Stimulated activated naive B cell treated with anti-CD40 and anti-IgM and Interleukin-4, amounts not matched to agents 10 μg/mL and 1 μg/mL and 100 μg/mL, for 72 hours (primary cell): ENCODE data around the gene LHX8.
"Not testable (repeated sequence)": the region's sequence is repeated elsewhere in the genome, so short reads cannot be mapped to it uniquely, and the experiment has no call there.

Experiments used
- ATAC-seq, 2 donors: fragments of 150-1000 bp; cut with Tn5 transposase; replicated peaks; 2 replicates each; pipeline ENCODE4 v1.10.0; 2021; ENCODE audit warnings: moderate library complexity in 1 of 2
- DNase-seq: peaks from one replicate; pipeline ENCODE4 v3.0.0; 2021
- H3K27ac Mint-ChIP-seq: one replicate; pipeline ENCODE4 v1.8.0; 2022; ENCODE audit warnings: mild to moderate bottlenecking, mixed read lengths
- H3K27me3 Mint-ChIP-seq, 2 donors: one replicate each; pipeline ENCODE4 v1.8.0; 2022; ENCODE audit warnings: mixed read lengths in 2 of 2
- H3K36me3 Mint-ChIP-seq, 2 donors: one replicate each; pipeline ENCODE4 v1.8.0; 2022; ENCODE audit warnings: mixed read lengths in 2 of 2, mild to moderate bottlenecking in 1 of 2
- H3K4me1 Mint-ChIP-seq, 2 donors: one replicate each; pipeline ENCODE4 v1.8.0; 2022; ENCODE audit warnings: mixed read lengths in 2 of 2, mild to moderate bottlenecking in 1 of 2
- H3K4me3 Mint-ChIP-seq, 2 donors: one replicate each; pipeline ENCODE4 v1.8.0; 2022; ENCODE audit warnings: mild to moderate bottlenecking in 2 of 2, mixed read lengths in 2 of 2, moderate library complexity in 1 of 2
- H3K9me3 Mint-ChIP-seq, 2 donors: one replicate each; pipeline ENCODE4 v1.8.0; 2022; ENCODE audit warnings: mixed read lengths in 2 of 2, mild to moderate bottlenecking in 1 of 2

LHX8 gene

GRCh38 chr1:75152092-75152491 is 17.9 kb downstream of the LHX8 start:
- no peak overlapping the region for H3K27ac Mint-ChIP-seq
- DNase-seq (no peak), ATAC-seq (no peak)
- H3K4me1 Mint-ChIP-seq: no peaks in the 10 kb centered on the region
- no peaks in the 10 kb centered on the region for H3K36me3 Mint-ChIP-seq
- H3K4me3 Mint-ChIP-seq: no peak overlapping the region
- peaks cover 3 to 6% of the 10 kb centered on the region in 2 donors for H3K27me3 Mint-ChIP-seq
- H3K9me3 Mint-ChIP-seq: peaks cover 3 to 9% of the 10 kb centered on the region in 2 donors

GRCh38 chr1:75159154-75159553 is 25.0 kb downstream of the LHX8 start:
- no peak overlapping the region for H3K27ac Mint-ChIP-seq
- no peaks in the 10 kb centered on the region for H3K4me1 Mint-ChIP-seq
- ATAC-seq (no peak), DNase-seq (no peak)
- H3K36me3 Mint-ChIP-seq: no peaks in the 10 kb centered on the region
- no peak overlapping the region for H3K4me3 Mint-ChIP-seq
- H3K9me3 Mint-ChIP-seq: peaks cover 2 to 3% of the 10 kb centered on the region in 2 donors
- peaks cover 4% of the 10 kb centered on the region in 2 donors for H3K27me3 Mint-ChIP-seq

GRCh38 chr1:75165264-75165663 is 31.1 kb downstream of the LHX8 start:
- Mint-ChIP-seq H3K4me3 (no peak overlapping the region), H3K36me3 (no peaks in the 10 kb centered on the region), H3K9me3 (peaks cover 0 to 1% of the 10 kb centered on the region in 2 donors), H3K4me1 (peaks cover 0 to 2% of the 10 kb centered on the region in 2 donors), H3K27me3 (no peaks in the 10 kb centered on the region), H3K27ac (no peak overlapping the region)
- DNase-seq (no peak), ATAC-seq (peak; percentile 84 to 86)

GRCh38 chr1:75166821-75167220 is 32.6 kb downstream of the LHX8 start:
- peaks cover 0 to 2% of the 10 kb centered on the region in 2 donors for H3K4me1 Mint-ChIP-seq
- H3K27ac Mint-ChIP-seq: no peak overlapping the region
- H3K9me3 Mint-ChIP-seq: peaks cover 0 to 1% of the 10 kb centered on the region in 2 donors
- ATAC-seq: no peak
- H3K4me3 Mint-ChIP-seq: no peak overlapping the region
- no peaks in the 10 kb centered on the region for H3K27me3 Mint-ChIP-seq
- no peaks in the 10 kb centered on the region for H3K36me3 Mint-ChIP-seq
- no peak for DNase-seq

GRCh38 chr1:75170011-75170410 is 35.8 kb downstream of the LHX8 start:
- H3K4me1 Mint-ChIP-seq: peaks cover 0 to 2% of the 10 kb centered on the region in 2 donors

GRCh38 chr1:75170981-75171380 is 36.8 kb downstream of the LHX8 start:
- ATAC-seq (no peak), DNase-seq (no peak)
- H3K4me3 Mint-ChIP-seq: no peak overlapping the region
- H3K27me3 Mint-ChIP-seq: no peaks in the 10 kb centered on the region
- peaks cover 0 to 3% of the 10 kb centered on the region in 2 donors for H3K9me3 Mint-ChIP-seq
- H3K36me3 Mint-ChIP-seq: no peaks in the 10 kb centered on the region
- H3K4me1 Mint-ChIP-seq: no peaks in the 10 kb centered on the region
- no peak overlapping the region for H3K27ac Mint-ChIP-seq

More at GRCh38 chr1:75170011-75170410, 35.8 kb downstream of the LHX8 start:
- DNase-seq: no peak
- Mint-ChIP-seq H3K27ac (no peak overlapping the region), H3K9me3 (peaks cover 0 to 1% of the 10 kb centered on the region in 2 donors), H3K27me3 (no peaks in the 10 kb centered on the region), H3K36me3 (no peaks in the 10 kb centered on the region), H3K4me3 (no peak overlapping the region)
- no peak for ATAC-seq

- Mint-ChIP-seq H3K9me3 (peaks cover under 1 to 5% of the 10 kb centered on the region in 2 donors), H3K36me3 (no peaks in the 10 kb centered on the region), H3K4me3 (no peak overlapping the region), H3K4me1 (no peaks in the 10 kb centered on the region), H3K27ac (no peak overlapping the region), H3K27me3 (no peaks in the 10 kb centered on the region)
- DNase-seq (no peak), ATAC-seq (no peak)
Observed at GRCh38 chr1:75171876-75172275, 37.7 kb downstream of the LHX8 start.

GRCh38 chr1:75172556-75172955 is 38.4 kb downstream of the LHX8 start:
- Mint-ChIP-seq H3K36me3 (no peaks in the 10 kb centered on the region), H3K27ac (no peak overlapping the region), H3K9me3 (peaks cover 7 to 8% of the 10 kb centered on the region in 2 donors), H3K4me3 (no peak overlapping the region), H3K4me1 (no peaks in the 10 kb centered on the region), H3K27me3 (no peaks in the 10 kb centered on the region)
- no peak for DNase-seq
- no peak for ATAC-seq

GRCh38 chr1:75174031-75174760 is 40.0 kb downstream of the LHX8 start:
- Mint-ChIP-seq H3K4me3 (no peak overlapping the region), H3K27me3 (no peaks in the 10 kb centered on the region), H3K27ac (no peak overlapping the region), H3K36me3 (no peaks in the 10 kb centered on the region), H3K9me3 (peaks cover 7 to 10% of the 10 kb centered on the region in 2 donors), H3K4me1 (no peaks in the 10 kb centered on the region)
- ATAC-seq (no peak), DNase-seq (no peak)

GRCh38 chr1:75181214-75181955 is 47.2 kb downstream of the LHX8 start:
- not testable (repeated sequence) for H3K27ac Mint-ChIP-seq, H3K4me1 Mint-ChIP-seq

GRCh38 chr1:75188892-75189291 is 54.7 kb downstream of the LHX8 start:
- Mint-ChIP-seq H3K36me3 (no peaks in the 10 kb centered on the region), H3K4me3 (no peak overlapping the region), H3K4me1 (no peaks in the 10 kb centered on the region), H3K9me3 (peaks cover 0 to 1% of the 10 kb centered on the region in 2 donors), H3K27ac (no peak overlapping the region), H3K27me3 (peaks cover 6 to 9% of the 10 kb centered on the region in 2 donors)
- no peak for DNase-seq
- no peak for ATAC-seq

More at GRCh38 chr1:75181214-75181955, 47.2 kb downstream of the LHX8 start:
- not testable (repeated sequence) for DNase-seq, H3K27me3 Mint-ChIP-seq, H3K36me3 Mint-ChIP-seq, ATAC-seq, H3K4me3 Mint-ChIP-seq
- H3K9me3 Mint-ChIP-seq: peaks cover 11 to 22% of the 10 kb centered on the region in 2 donors

GRCh38 chr1:75198163-75198562 is 64.0 kb downstream of the LHX8 start:
- peaks cover 4 to 7% of the 10 kb centered on the region in 2 donors for H3K27me3 Mint-ChIP-seq
- H3K9me3 Mint-ChIP-seq: no peaks in the 10 kb centered on the region
- H3K36me3 Mint-ChIP-seq: no peaks in the 10 kb centered on the region
- DNase-seq (no peak), ATAC-seq (no peak)
- H3K4me1 Mint-ChIP-seq: no peaks in the 10 kb centered on the region
- no peak overlapping the region for H3K27ac Mint-ChIP-seq
- H3K4me3 Mint-ChIP-seq: no peak overlapping the region

- ATAC-seq (no peak), DNase-seq (no peak)
- H3K27me3 Mint-ChIP-seq: peaks cover 0 to 7% of the 10 kb centered on the region in 2 donors
Observed at GRCh38 chr1:75198761-75199160, 64.6 kb downstream of the LHX8 start.

GRCh38 chr1:75202751-75203150 is 68.6 kb downstream of the LHX8 start:
- ATAC-seq (no peak), DNase-seq (no peak)
- no peaks in the 10 kb centered on the region for H3K9me3 Mint-ChIP-seq
- H3K4me1 Mint-ChIP-seq: no peaks in the 10 kb centered on the region
- H3K4me3 Mint-ChIP-seq: no peak overlapping the region
- H3K27ac Mint-ChIP-seq: no peak overlapping the region
- H3K36me3 Mint-ChIP-seq: no peaks in the 10 kb centered on the region
- H3K27me3 Mint-ChIP-seq: no peaks in the 10 kb centered on the region

More at GRCh38 chr1:75198761-75199160, 64.6 kb downstream of the LHX8 start:
- Mint-ChIP-seq H3K9me3 (no peaks in the 10 kb centered on the region), H3K4me1 (no peaks in the 10 kb centered on the region), H3K27ac (no peak overlapping the region), H3K4me3 (no peak overlapping the region), H3K36me3 (no peaks in the 10 kb centered on the region)
